Measurements from ENCODE around the gene TMEM248. TPM values are rescaled to one million over a fixed set of nuclear protein-coding genes. Genes with fewer than 3 reads are reported as not detected.

TMEM248 gene
- total and polyA plus RNA-seq, 2 donors (not counting 3 experiments of a cell fraction or from before 2014, with no cell fraction given) = 107 to 220 TPM

DNA sequence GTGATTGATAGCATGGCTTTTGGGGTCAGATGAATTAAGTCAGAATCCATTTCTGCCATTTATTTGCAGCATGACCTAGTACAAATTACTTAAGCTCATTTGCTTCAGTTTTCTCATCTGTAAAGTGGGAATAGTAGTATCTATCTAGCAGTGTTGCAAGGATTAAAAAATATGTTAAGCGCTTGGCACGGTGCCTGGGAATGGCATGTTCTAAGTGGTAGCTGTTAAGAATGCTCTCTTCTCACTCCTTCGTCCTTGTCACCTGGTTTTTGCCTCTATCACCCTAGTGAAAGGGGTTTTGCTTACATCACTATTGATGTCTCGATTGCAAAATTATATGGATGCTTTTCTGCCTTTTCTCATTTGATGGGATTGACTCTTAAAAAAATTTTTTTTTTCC lies 7.4 kb downstream of the TMEM248 start:
- no peak for FAIRE-seq
- BruUV-seq (replicated peaks) = no TSS peak

More for the DNA sequence above, 7.4 kb downstream of the TMEM248 start:
- H3K4me2 ChIP-seq (ENCODE audit: insufficient read depth, low read length) = no peak overlapping the region
- H4K20me1 ChIP-seq (replicated peaks; ENCODE audit: control insufficient read depth, extremely low read depth, insufficient read depth, low read length) = peaks cover 10% of the 10 kb centered on the region
- peaks cover 91% of the 10 kb centered on the region for H3K79me2 ChIP-seq (ENCODE audit: control insufficient read depth, insufficient read depth, low read length)
- no peaks in the 10 kb centered on the region for H3K9me3 ChIP-seq (replicated peaks; ENCODE audit: control insufficient read depth, insufficient read depth, low read length)
- ChIA-PET CTCF (interaction anchor here (0.6 to 0.7 kb wide), 2 partner anchors 23 to 35 kb away, joined by 3 to 5 read pairs; no protein-coding TSS in a partner anchor), POLR2A (no interaction called here)
- H3K4me1 ChIP-seq (ENCODE audit: control insufficient read depth, extremely low read depth, insufficient read depth, low read length) = no peaks in the 10 kb centered on the region
- peaks cover 2% of the 10 kb centered on the region in 2 experiments for H3K36me3 ChIP-seq (ENCODE audit: control insufficient read depth in 2 of 2, extremely low read depth in 1 of 2, insufficient read depth in 2 of 2, low read length in 2 of 2)
- H3K27ac ChIP-seq (ENCODE audit: insufficient read depth, low read depth, low read length) = no peak overlapping the region
- no peaks in the 10 kb centered on the region for H3K27me3 ChIP-seq (ENCODE audit: control insufficient read depth in 2 of 2, insufficient read depth in 2 of 2, low read length in 2 of 2)
- H3K4me3 ChIP-seq (replicated peaks in 1 of 3; ENCODE audit: insufficient read depth in 1 of 3, low read depth in 1 of 3, low read length in 3 of 3) = no peak overlapping the region
- dilution Hi-C loops (cut with MboI; ENCODE audit: extremely low pct_ligation_motif_present, low sequenced_read_pairs) = no loop called here
- intact Hi-C loops (cut with micrococcal nuclease) = loop anchor here (10.0 kb wide), 1 partner anchor 66 kb away; the partner anchor contains the start of genes SBDS and TYW1
- no peak overlapping the region for H3K9ac ChIP-seq (replicated peaks; ENCODE audit: extremely low read depth, insufficient read depth, low read length)
- DNase-seq (ENCODE audit: low read depth, low spot score) = no peak
- H3K9me1 ChIP-seq (replicated peaks; ENCODE audit: control insufficient read depth, extremely low read depth, insufficient read depth, low read length) = no peaks in the 10 kb centered on the region
- TF ChIP-seq EZH2 (IDR thresholded peaks at IDR 0.05; ENCODE audit: borderline replicate concordance, low read depth, low read length, severe bottlenecking) (no peak), GATA2 (IDR thresholded peaks at IDR 0.05; ENCODE audit: insufficient read depth, insufficient read length, low read depth, low read length) (no peak), MYC (IDR thresholded peaks at IDR 0.05; ENCODE audit: low read depth, low read length) (no peak), JUN (IDR thresholded peaks at IDR 0.05; ENCODE audit: borderline replicate concordance, insufficient read depth, insufficient read length, low read depth) (no peak), FOS (IDR thresholded peaks at IDR 0.05; ENCODE audit: borderline replicate concordance, insufficient read depth, low read length) (no peak), POLR2AphosphoS5 (IDR thresholded peaks at IDR 0.05; ENCODE audit: insufficient read depth, low read depth, low read length) (no peak), POLR2A (IDR thresholded peaks at IDR 0.05; ENCODE audit: low read depth, low read length) (no peak)
- TF ChIP-seq, protein P1, sequence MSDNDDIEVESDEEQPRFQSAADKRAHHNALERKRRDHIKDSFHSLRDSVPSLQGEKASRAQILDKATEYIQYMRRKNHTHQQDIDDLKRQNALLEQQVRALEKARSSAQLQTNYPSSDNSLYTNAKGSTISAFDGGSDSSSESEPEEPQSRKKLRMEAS (IDR thresholded peaks at IDR 0.05; ENCODE audit: insufficient read depth, insufficient read length) = no peak
- TF ChIP-seq, protein P2, sequence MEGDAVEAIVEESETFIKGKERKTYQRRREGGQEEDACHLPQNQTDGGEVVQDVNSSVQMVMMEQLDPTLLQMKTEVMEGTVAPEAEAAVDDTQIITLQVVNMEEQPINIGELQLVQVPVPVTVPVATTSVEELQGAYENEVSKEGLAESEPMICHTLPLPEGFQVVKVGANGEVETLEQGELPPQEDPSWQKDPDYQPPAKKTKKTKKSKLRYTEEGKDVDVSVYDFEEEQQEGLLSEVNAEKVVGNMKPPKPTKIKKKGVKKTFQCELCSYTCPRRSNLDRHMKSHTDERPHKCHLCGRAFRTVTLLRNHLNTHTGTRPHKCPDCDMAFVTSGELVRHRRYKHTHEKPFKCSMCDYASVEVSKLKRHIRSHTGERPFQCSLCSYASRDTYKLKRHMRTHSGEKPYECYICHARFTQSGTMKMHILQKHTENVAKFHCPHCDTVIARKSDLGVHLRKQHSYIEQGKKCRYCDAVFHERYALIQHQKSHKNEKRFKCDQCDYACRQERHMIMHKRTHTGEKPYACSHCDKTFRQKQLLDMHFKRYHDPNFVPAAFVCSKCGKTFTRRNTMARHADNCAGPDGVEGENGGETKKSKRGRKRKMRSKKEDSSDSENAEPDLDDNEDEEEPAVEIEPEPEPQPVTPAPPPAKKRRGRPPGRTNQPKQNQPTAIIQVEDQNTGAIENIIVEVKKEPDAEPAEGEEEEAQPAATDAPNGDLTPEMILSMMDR (IDR thresholded peaks at IDR 0.05; ENCODE audit: extremely low read depth in 1 of 2, insufficient read depth in 1 of 2, low read depth in 1 of 2, low read length in 2 of 2) = no peak
- no peak overlapping the region for H2AFZ ChIP-seq (ENCODE audit: low read depth, low read length)
